ENCODE measurements around the gene SLC25A34.

SLC25A34 gene

GRCh38 chr1:15767941-15768340 lies 31.9 kb downstream of the SLC25A34 start:
- Histone ChIP-seq H3K9me3 (no peaks in the 10 kb centered on the region), H3K4me3 (ENCODE audit: low read depth in 1 of 2, low read length in 1 of 2) (no peak overlapping the region), H3K27me3 (peaks cover 43% of the 10 kb centered on the region), H3K36me3 (no peaks in the 10 kb centered on the region), H3K27ac (no peak overlapping the region), H3K4me1 (ENCODE audit: control insufficient read depth in 1 of 2, insufficient read depth in 1 of 2, low read depth in 1 of 2, low read length in 1 of 2) (no peaks in the 10 kb centered on the region)
- TF ChIP-seq CTCF (IDR thresholded peaks at IDR 0.05): no peak

- Histone ChIP-seq H3K4me1 (ENCODE audit: control insufficient read depth in 1 of 2, insufficient read depth in 1 of 2, low read depth in 1 of 2, low read length in 1 of 2) (no peaks in the 10 kb centered on the region), H3K4me3 (ENCODE audit: low read depth in 1 of 2, low read length in 1 of 2) (no peak overlapping the region), H3K27ac (no peak overlapping the region), H3K9me3 (no peaks in the 10 kb centered on the region), H3K36me3 (no peaks in the 10 kb centered on the region), H3K27me3 (peaks cover 43% of the 10 kb centered on the region)
- no peak for TF ChIP-seq CTCF (IDR thresholded peaks at IDR 0.05)
Observed at GRCh38 chr1:15768388-15768787, 32.3 kb downstream of the SLC25A34 start.

GRCh38 chr1:15770313-15770962 lies 34.4 kb downstream of the SLC25A34 start:
- TF ChIP-seq CTCF (IDR thresholded peaks at IDR 0.05): no peak
- no peak overlapping the region for H3K27ac ChIP-seq
- H3K4me3 ChIP-seq (ENCODE audit: low read depth in 1 of 2, low read length in 1 of 2): no peak overlapping the region
- H3K36me3 ChIP-seq: no peaks in the 10 kb centered on the region
- H3K9me3 ChIP-seq: no peaks in the 10 kb centered on the region
- H3K4me1 ChIP-seq (ENCODE audit: control insufficient read depth in 1 of 2, insufficient read depth in 1 of 2, low read depth in 1 of 2, low read length in 1 of 2): no peaks in the 10 kb centered on the region
- peaks cover 30% of the 10 kb centered on the region for H3K27me3 ChIP-seq

- Histone ChIP-seq H3K27me3 (peaks cover 25% of the 10 kb centered on the region), H3K27ac (no peak overlapping the region), H3K36me3 (no peaks in the 10 kb centered on the region), H3K4me1 (ENCODE audit: control insufficient read depth in 1 of 2, insufficient read depth in 1 of 2, low read depth in 1 of 2, low read length in 1 of 2) (no peaks in the 10 kb centered on the region), H3K4me3 (ENCODE audit: low read depth in 1 of 2, low read length in 1 of 2) (no peak overlapping the region), H3K9me3 (no peaks in the 10 kb centered on the region)
- no peak for TF ChIP-seq CTCF (IDR thresholded peaks at IDR 0.05)
Observed at GRCh38 chr1:15771836-15772515, 35.9 kb downstream of the SLC25A34 start.

GRCh38 chr1:15775706-15776105 lies 39.6 kb downstream of the SLC25A34 start:
- no peaks in the 10 kb centered on the region for H3K4me1 ChIP-seq (ENCODE audit: control insufficient read depth in 1 of 2, insufficient read depth in 1 of 2, low read depth in 1 of 2, low read length in 1 of 2)
- H3K9me3 ChIP-seq: no peaks in the 10 kb centered on the region
- no peak for TF ChIP-seq CTCF (IDR thresholded peaks at IDR 0.05)
- no peak overlapping the region for H3K4me3 ChIP-seq (ENCODE audit: low read depth in 1 of 2, low read length in 1 of 2)
- H3K36me3 ChIP-seq: no peaks in the 10 kb centered on the region
- H3K27me3 ChIP-seq: peaks cover 16% of the 10 kb centered on the region
- no peak overlapping the region for H3K27ac ChIP-seq

Measured in neutrophil (primary cell).